HEK293 (cell line): ENCODE data around the gene BCL6.

Source experiments
- ZNF121 ChIP-seq: fragments of 450-650 bp; formaldehyde crosslinking; IDR thresholded peaks from 2 replicates; pipeline ENCODE4 v1.5.1; 2016; ENCODE audit warnings: missing biosample characterization, missing genetic modification characterization
- ZNF660 ChIP-seq: fragments of 450-650 bp; IDR thresholded peaks from 2 replicates; pipeline ENCODE4 v1.5.1; 2018; ENCODE audit warnings: missing biosample characterization, mild to moderate bottlenecking, missing genetic modification characterization
- TF ChIP-seq, protein P1 (sequence below): fragments of 450-650 bp; formaldehyde crosslinking; IDR thresholded peaks from 2 replicates; pipeline ENCODE4 v1.5.1; 2016; ENCODE audit warnings: missing biosample characterization, missing genetic modification characterization
- TF ChIP-seq, protein P2 (sequence below): fragments of 450-650 bp; formaldehyde crosslinking; IDR thresholded peaks from 2 replicates; pipeline ENCODE4 v1.5.1; 2016; ENCODE audit warnings: missing biosample characterization, missing genetic modification characterization, borderline replicate concordance
- TF ChIP-seq, protein P3 (sequence below): fragments of 450-650 bp; formaldehyde crosslinking; IDR thresholded peaks from 2 replicates; pipeline ENCODE4 v1.5.1; 2016; ENCODE audit warnings: missing biosample characterization, missing genetic modification characterization

DNA sequence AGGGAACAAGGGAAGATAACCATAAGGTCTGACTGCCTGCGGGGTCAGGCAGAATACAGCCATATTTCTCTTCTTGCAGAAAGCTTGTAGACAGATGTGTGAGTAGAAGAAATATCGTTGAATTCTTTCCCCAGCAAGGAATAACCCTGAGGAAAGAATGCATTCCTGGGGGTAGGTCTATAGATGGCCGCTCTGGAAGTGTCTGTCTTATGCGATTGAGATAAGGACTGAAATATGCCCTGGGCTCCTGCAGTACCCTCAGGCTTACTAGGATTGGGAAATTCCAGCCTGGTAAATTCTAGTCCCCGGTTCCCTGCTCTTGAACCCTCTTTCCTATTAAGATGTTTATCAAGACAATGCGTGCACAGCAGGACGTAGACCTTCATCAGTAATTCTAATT, 59.3 kb downstream of the BCL6 start:
- TF ChIP-seq ZNF121 (tag by site-specific recombination) (no peak), ZNF660 (tag by site-specific recombination) (no peak)
- TF ChIP-seq, protein P1, sequence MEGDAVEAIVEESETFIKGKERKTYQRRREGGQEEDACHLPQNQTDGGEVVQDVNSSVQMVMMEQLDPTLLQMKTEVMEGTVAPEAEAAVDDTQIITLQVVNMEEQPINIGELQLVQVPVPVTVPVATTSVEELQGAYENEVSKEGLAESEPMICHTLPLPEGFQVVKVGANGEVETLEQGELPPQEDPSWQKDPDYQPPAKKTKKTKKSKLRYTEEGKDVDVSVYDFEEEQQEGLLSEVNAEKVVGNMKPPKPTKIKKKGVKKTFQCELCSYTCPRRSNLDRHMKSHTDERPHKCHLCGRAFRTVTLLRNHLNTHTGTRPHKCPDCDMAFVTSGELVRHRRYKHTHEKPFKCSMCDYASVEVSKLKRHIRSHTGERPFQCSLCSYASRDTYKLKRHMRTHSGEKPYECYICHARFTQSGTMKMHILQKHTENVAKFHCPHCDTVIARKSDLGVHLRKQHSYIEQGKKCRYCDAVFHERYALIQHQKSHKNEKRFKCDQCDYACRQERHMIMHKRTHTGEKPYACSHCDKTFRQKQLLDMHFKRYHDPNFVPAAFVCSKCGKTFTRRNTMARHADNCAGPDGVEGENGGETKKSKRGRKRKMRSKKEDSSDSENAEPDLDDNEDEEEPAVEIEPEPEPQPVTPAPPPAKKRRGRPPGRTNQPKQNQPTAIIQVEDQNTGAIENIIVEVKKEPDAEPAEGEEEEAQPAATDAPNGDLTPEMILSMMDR, result no peak
- TF ChIP-seq, protein P2, sequence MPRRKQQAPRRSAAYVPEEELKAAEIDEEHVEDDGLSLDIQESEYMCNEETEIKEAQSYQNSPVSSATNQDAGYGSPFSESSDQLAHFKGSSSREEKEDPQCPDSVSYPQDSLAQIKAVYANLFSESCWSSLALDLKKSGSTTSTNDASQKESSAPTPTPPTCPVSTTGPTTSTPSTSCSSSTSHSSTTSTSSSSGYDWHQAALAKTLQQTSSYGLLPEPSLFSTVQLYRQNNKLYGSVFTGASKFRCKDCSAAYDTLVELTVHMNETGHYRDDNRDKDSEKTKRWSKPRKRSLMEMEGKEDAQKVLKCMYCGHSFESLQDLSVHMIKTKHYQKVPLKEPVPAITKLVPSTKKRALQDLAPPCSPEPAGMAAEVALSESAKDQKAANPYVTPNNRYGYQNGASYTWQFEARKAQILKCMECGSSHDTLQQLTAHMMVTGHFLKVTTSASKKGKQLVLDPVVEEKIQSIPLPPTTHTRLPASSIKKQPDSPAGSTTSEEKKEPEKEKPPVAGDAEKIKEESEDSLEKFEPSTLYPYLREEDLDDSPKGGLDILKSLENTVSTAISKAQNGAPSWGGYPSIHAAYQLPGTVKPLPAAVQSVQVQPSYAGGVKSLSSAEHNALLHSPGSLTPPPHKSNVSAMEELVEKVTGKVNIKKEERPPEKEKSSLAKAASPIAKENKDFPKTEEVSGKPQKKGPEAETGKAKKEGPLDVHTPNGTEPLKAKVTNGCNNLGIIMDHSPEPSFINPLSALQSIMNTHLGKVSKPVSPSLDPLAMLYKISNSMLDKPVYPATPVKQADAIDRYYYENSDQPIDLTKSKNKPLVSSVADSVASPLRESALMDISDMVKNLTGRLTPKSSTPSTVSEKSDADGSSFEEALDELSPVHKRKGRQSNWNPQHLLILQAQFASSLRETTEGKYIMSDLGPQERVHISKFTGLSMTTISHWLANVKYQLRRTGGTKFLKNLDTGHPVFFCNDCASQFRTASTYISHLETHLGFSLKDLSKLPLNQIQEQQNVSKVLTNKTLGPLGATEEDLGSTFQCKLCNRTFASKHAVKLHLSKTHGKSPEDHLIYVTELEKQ (tag by site-specific recombination), result no peak
- TF ChIP-seq, protein P3, sequence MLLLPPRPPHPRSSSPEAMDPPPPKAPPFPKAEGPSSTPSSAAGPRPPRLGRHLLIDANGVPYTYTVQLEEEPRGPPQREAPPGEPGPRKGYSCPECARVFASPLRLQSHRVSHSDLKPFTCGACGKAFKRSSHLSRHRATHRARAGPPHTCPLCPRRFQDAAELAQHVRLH (tag by site-specific recombination), result no peak
